Measurements from ENCODE around the gene FNBP1.

DNA sequence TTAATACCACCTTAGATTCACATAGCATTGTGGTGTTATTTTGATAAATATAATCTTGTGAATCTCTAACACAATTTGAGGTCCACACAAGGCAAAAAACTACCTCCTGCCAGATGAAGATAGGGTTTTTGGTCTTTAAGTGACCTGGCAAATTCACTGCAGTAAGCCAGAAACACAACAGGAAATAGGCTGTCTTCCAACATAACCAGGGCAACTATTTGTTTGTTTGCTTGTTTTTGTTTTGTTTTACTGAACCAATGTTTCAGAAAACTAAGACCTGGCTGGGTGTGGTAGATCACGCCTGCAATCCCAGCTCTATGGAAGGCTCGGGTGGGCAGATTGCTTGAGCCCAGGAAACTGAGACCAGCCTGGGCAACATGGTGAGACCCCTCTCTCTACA, 112.2 kb downstream of the FNBP1 start:
- TF ChIP-seq, protein P1, sequence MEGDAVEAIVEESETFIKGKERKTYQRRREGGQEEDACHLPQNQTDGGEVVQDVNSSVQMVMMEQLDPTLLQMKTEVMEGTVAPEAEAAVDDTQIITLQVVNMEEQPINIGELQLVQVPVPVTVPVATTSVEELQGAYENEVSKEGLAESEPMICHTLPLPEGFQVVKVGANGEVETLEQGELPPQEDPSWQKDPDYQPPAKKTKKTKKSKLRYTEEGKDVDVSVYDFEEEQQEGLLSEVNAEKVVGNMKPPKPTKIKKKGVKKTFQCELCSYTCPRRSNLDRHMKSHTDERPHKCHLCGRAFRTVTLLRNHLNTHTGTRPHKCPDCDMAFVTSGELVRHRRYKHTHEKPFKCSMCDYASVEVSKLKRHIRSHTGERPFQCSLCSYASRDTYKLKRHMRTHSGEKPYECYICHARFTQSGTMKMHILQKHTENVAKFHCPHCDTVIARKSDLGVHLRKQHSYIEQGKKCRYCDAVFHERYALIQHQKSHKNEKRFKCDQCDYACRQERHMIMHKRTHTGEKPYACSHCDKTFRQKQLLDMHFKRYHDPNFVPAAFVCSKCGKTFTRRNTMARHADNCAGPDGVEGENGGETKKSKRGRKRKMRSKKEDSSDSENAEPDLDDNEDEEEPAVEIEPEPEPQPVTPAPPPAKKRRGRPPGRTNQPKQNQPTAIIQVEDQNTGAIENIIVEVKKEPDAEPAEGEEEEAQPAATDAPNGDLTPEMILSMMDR (IDR thresholded peaks at IDR 0.05) = no peak
- TF ChIP-seq EZH2 (IDR thresholded peaks at IDR 0.05; ENCODE audit: borderline replicate concordance, insufficient read depth, low read depth, low read length, poor library complexity, severe bottlenecking) = no peak

Data from B cell (primary cell).